ENCODE measurements around the gene ZNF710. TPM values are rescaled to one million over a fixed set of nuclear protein-coding genes. Genes with fewer than 3 reads are reported as not detected.

Gene ZNF710
- total and polyA plus RNA-seq, 2 of the 13 experiments (the other 11 are each of a cell fraction or from before 2014, with no cell fraction given): 4.7 to 20.6 TPM

DNA sequence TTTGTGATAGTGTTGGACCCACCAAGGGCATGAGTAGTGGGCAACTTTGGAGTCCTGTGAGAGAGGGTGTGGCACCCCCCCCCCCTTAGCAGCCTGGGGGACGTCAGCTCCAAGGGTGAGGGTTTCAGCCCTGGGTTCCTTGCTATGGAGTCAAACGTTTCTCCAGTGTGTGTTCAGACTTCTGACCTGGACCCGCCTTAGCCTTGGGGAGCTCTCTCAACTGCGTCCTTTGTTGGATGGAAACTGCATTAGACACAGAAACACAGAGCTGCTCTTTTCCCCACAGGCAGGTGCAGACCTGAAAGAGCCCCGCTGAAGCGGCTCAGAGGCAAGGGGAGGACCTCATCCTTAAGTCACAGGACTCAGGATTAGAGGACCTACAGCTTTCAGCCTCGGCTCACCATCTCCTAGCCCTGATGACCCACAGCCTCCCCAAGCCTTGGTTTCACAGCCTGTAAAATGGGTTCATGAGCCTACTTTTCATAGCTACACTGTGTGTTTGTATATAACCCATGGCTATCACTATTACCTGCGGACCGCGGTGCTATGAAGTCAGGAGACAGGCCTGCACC lies 19.9 kb downstream of the ZNF710 start:
- H3K79me2 ChIP-seq (ENCODE audit: insufficient read depth, low read length): peaks cover 47% of the 10 kb centered on the region
- no peak overlapping the region for H3K27ac ChIP-seq (ENCODE audit: extremely low read length, insufficient read depth, low read length)
- H3K4me2 ChIP-seq (ENCODE audit: low read depth, low read length): no peak overlapping the region
- no peak overlapping the region for H3K9ac ChIP-seq (ENCODE audit: insufficient read depth, low read depth, low read length)
- peaks cover 49% of the 10 kb centered on the region for H3K4me1 ChIP-seq (ENCODE audit: insufficient read depth, low read length)
- CTCF ChIA-PET (ENCODE audit: low intra/inter-chr PET ratio, low total read pairs): no interaction called here
- 0 out of 2 replicates have a peak, but pooled peaks cover 4% of the 10 kb centered on the region for H4K20me1 ChIP-seq (ENCODE audit: insufficient read depth, low read length)
- no peaks in the 10 kb centered on the region for H3K9me3 ChIP-seq (ENCODE audit: low read length)
- intact Hi-C loops (cut with micrococcal nuclease; ENCODE audit: unreplicated experiment) (no loop called here), in situ Hi-C loops (cut with HindIII; ENCODE audit: extremely low pct_ligation_motif_present, low pct_unique_long_range_greater_than_20kb) (no loop called here)
- H2AFZ ChIP-seq (ENCODE audit: low read length): no peak overlapping the region
- ATAC-seq (no peak), FAIRE-seq (no peak), DNase-seq (ENCODE audit: low spot score) (no peak)
- POLR2A ChIA-PET: no interaction called here
- no peaks in the 10 kb centered on the region for H3K27me3 ChIP-seq (ENCODE audit: control insufficient read depth in 1 of 2, insufficient read depth in 2 of 2, low read length in 2 of 2)
- H3K36me3 ChIP-seq (replicated peaks in 1 of 2; ENCODE audit: control insufficient read depth in 1 of 2, insufficient read depth in 2 of 2, low read length in 2 of 2): no peaks in the 10 kb centered on the region; a peak in 1 of 5 replicates
- H3K4me3 ChIP-seq (replicated peaks in 1 of 3; ENCODE audit: insufficient read depth in 1 of 3, low read depth in 2 of 3, low read length in 3 of 3): no peak overlapping the region
- 95% methylated on average over 5 of the region's 10 CpGs for WGBS (ENCODE audit: low lambda C conversion rate)
- no peak for TF ChIP-seq HMG20A (CRISPR knock-in tag; IDR thresholded peaks at IDR 0.05; ENCODE audit: borderline replicate concordance)
- TF ChIP-seq, protein P1, sequence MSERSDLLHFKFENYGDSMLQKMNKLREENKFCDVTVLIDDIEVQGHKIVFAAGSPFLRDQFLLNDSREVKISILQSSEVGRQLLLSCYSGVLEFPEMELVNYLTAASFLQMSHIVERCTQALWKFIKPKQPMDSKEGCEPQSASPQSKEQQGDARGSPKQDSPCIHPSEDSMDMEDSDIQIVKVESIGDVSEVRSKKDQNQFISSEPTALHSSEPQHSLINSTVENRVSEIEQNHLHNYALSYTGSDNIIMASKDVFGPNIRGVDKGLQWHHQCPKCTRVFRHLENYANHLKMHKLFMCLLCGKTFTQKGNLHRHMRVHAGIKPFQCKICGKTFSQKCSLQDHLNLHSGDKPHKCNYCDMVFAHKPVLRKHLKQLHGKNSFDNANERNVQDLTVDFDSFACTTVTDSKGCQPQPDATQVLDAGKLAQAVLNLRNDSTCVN (CRISPR knock-in tag; IDR thresholded peaks at IDR 0.05; ENCODE audit: borderline replicate concordance): no peak
- TF ChIP-seq CREB1 (IDR thresholded peaks at IDR 0.05): no peak
- TF ChIP-seq CREB1 (CRISPR knock-in tag; IDR thresholded peaks at IDR 0.05): no peak
- no peak for TF ChIP-seq ZNF296 (CRISPR knock-in tag; conservative IDR thresholded peaks at IDR 0.05)
- TF ChIP-seq ZNF713 (CRISPR knock-in tag; IDR thresholded peaks at IDR 0.05): no peak
- TF ChIP-seq CHCHD3 (CRISPR knock-in tag; IDR thresholded peaks at IDR 0.05): no peak
- TF ChIP-seq ZNF629 (CRISPR knock-in tag; conservative IDR thresholded peaks at IDR 0.05): peak; percentile 94
- peak; percentile 84 for TF ChIP-seq ZMYM3 (CRISPR knock-in tag; IDR thresholded peaks at IDR 0.05)
- TF ChIP-seq ZFYVE20 (CRISPR knock-in tag; IDR thresholded peaks at IDR 0.05; ENCODE audit: borderline replicate concordance, low read depth): no peak
- TF ChIP-seq MED13 (CRISPR knock-in tag; IDR thresholded peaks at IDR 0.05): no peak
- TF ChIP-seq KDM1A (CRISPR knock-in tag; IDR thresholded peaks at IDR 0.05): 0 out of 2 replicates have a peak, but pooled peaks have one; percentile 35
- no TSS peak for BruUV-seq (replicated peaks)

Data from HepG2 (cell line).